Cardiac fibroblast (primary cell): ENCODE data around the gene TECPR1.

ENCODE experiments used
- DNase-seq, 2 donors: peaks; one replicate each; pipeline versions ENCODE4 v3.0.0 to v3.0.0-alpha.2; 2010; ENCODE audit warnings: low read depth in 2 of 2
- H3K4me3 ChIP-seq, 2 donors: replicated peaks in 1 of 2; 1 replicate in 1 of 2; 2 replicates in 1 of 2; pipeline ENCODE4 v1.5.1; 2011; ENCODE audit warnings: low read depth in 2 of 2, low read length in 2 of 2, mild to moderate bottlenecking in 2 of 2, moderate library complexity in 1 of 2
- CTCF ChIP-seq: IDR thresholded peaks from one replicate; pipeline ENCODE4 v1.5.1; 2011; ENCODE audit warnings: low read depth, mild to moderate bottlenecking, low read length, inconsistent platforms

TECPR1 gene

GRCh38 chr7:98199131-98199530, 52.9 kb downstream of the TECPR1 start:
- H3K4me3 ChIP-seq: no peak overlapping the region
- DNase-seq: no peak
- no peak for TF ChIP-seq CTCF

GRCh38 chr7:98196706-98197605, 55.1 kb downstream of the TECPR1 start:
- no peak for TF ChIP-seq CTCF
- H3K4me3 ChIP-seq: no peak overlapping the region
- no peak for DNase-seq

- TF ChIP-seq CTCF: no peak
- peak in 1 of 2 donors; percentile 22 for DNase-seq
- H3K4me3 ChIP-seq: no peak overlapping the region
Measured at GRCh38 chr7:98194672-98195457, 57.2 kb downstream of the TECPR1 start.

- DNase-seq: no peak
- no peak for TF ChIP-seq CTCF
- H3K4me3 ChIP-seq: no peak overlapping the region
Measured at GRCh38 chr7:98194186-98194585, 57.8 kb downstream of the TECPR1 start.

- no peak for DNase-seq
- H3K4me3 ChIP-seq: no peak overlapping the region
- no peak for TF ChIP-seq CTCF
Measured at GRCh38 chr7:98193474-98194180, 58.4 kb downstream of the TECPR1 start.

GRCh38 chr7:98192781-98193457, 59.1 kb downstream of the TECPR1 start:
- no peak for TF ChIP-seq CTCF
- H3K4me3 ChIP-seq: no peak overlapping the region
- DNase-seq: peak in 1 of 2 donors; percentile 37
